ENCODE data around the gene CDH4. TPM values are rescaled to one million over a fixed set of nuclear protein-coding genes. Genes with fewer than 3 reads are reported as not detected.

Gene CDH4
- total RNA-seq, 1 donor from 2014 or later: 8.3 TPM

DNA sequence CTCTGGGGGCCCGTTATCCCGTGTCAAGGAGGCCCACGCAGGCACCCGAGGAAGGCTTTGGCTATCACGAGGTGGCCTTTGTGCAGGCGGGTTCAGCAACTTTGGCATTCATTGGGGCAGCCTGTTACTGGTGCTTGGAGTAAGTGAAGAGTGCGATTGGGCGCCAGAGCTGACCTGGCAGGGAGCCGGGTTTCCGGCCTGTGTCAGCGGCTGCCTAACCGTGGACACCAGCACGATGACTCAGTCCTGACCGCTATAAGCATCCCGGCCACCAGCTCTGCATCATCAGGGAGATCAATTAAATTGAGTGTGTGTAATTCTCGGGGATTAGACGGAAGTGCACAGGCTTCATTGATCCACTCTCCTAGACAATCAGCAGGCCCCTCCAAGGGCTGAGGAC is 45.9 kb downstream of the CDH4 start:
- Mint-ChIP-seq H3K36me3 (no peaks in the 10 kb centered on the region), H3K27me3 (no peaks in the 10 kb centered on the region), H3K4me1 (ENCODE audit: unreplicated experiment) (peaks cover 18% of the 10 kb centered on the region), H3K27ac (no peak overlapping the region), H3K9me3 (no peaks in the 10 kb centered on the region), H3K4me3 (no peak overlapping the region)
- TF ChIP-seq, protein P1, sequence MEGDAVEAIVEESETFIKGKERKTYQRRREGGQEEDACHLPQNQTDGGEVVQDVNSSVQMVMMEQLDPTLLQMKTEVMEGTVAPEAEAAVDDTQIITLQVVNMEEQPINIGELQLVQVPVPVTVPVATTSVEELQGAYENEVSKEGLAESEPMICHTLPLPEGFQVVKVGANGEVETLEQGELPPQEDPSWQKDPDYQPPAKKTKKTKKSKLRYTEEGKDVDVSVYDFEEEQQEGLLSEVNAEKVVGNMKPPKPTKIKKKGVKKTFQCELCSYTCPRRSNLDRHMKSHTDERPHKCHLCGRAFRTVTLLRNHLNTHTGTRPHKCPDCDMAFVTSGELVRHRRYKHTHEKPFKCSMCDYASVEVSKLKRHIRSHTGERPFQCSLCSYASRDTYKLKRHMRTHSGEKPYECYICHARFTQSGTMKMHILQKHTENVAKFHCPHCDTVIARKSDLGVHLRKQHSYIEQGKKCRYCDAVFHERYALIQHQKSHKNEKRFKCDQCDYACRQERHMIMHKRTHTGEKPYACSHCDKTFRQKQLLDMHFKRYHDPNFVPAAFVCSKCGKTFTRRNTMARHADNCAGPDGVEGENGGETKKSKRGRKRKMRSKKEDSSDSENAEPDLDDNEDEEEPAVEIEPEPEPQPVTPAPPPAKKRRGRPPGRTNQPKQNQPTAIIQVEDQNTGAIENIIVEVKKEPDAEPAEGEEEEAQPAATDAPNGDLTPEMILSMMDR (conservative IDR thresholded peaks at IDR 0.05): no peak
- no peak for DNase-seq (ENCODE audit: extremely low spot score, unreplicated experiment)

DNA sequence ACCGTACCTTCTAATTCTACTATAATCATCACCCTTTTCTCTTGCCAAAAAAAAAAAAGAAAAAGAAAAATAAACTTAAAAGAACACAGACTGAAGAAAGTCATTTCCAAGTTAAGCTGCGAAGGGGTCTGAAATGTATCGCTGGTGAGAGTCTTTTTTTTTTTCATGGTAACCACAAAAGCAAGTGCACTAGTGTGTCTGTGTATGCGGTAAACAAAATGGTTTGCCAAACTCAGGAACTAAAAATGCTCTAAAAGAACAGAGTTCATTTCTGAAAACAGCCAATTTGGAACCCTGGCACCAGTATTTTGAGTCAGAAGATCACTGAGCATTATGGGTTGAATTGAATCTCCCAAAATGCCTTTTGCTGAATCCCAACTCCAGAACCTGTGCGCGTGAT is 46.6 kb downstream of the CDH4 start:
- Mint-ChIP-seq H3K4me3 (no peak overlapping the region), H3K27me3 (no peaks in the 10 kb centered on the region), H3K4me1 (ENCODE audit: unreplicated experiment) (peaks cover 18% of the 10 kb centered on the region), H3K36me3 (no peaks in the 10 kb centered on the region), H3K27ac (no peak overlapping the region), H3K9me3 (no peaks in the 10 kb centered on the region)
- DNase-seq (ENCODE audit: extremely low spot score, unreplicated experiment): no peak
- TF ChIP-seq, protein P1 (conservative IDR thresholded peaks at IDR 0.05): no peak

DNA sequence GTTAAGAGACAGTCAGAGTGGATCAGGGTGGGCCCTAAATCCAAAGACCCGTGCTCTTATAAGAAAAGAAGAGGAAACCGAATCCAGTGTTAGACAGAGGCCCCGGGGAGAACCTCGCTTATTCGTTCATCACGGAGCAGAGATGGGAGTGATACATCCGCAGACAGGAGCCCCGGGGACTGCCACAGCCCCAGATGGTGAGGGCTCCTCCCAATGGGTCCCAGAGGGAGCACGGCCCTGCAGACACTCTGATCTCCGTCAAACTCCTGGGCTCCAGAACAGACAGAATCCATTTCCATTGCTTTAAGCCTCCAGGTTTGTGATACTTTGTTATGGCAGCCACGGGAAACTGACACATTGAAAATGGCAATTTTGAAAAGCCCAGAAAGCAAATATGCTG is 47.0 kb downstream of the CDH4 start:
- Mint-ChIP-seq H3K9me3 (no peaks in the 10 kb centered on the region), H3K27ac (no peak overlapping the region), H3K27me3 (no peaks in the 10 kb centered on the region), H3K36me3 (no peaks in the 10 kb centered on the region), H3K4me1 (ENCODE audit: unreplicated experiment) (peaks cover 18% of the 10 kb centered on the region), H3K4me3 (no peak overlapping the region)
- DNase-seq (ENCODE audit: extremely low spot score, unreplicated experiment): no peak
- TF ChIP-seq, protein P1 (conservative IDR thresholded peaks at IDR 0.05): no peak

DNA sequence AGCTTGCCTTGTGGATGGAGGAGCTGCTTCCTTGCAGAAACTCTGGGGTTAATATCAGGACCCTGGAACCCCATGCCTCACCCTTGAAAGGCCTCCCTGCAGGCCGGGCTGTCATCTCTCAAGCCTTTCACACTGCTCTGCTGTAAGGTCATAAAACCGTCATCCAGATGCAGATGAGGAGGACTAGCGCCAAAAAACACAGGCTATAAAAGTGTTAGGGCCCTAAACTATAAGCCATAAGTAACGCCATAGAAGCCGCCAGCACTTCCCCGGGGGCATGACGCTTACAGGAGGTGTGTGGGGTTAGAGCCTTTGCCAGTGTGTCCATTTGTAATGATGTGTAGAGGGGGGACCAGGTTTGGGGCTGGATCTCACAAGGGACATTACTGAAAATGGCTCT is 47.6 kb downstream of the CDH4 start:
- no peak for DNase-seq (ENCODE audit: extremely low spot score, unreplicated experiment)
- Mint-ChIP-seq H3K4me3 (no peak overlapping the region), H3K27ac (no peak overlapping the region), H3K4me1 (ENCODE audit: unreplicated experiment) (peaks cover 18% of the 10 kb centered on the region), H3K36me3 (no peaks in the 10 kb centered on the region), H3K27me3 (no peaks in the 10 kb centered on the region), H3K9me3 (no peaks in the 10 kb centered on the region)
- TF ChIP-seq, protein P1 (conservative IDR thresholded peaks at IDR 0.05): no peak

DNA sequence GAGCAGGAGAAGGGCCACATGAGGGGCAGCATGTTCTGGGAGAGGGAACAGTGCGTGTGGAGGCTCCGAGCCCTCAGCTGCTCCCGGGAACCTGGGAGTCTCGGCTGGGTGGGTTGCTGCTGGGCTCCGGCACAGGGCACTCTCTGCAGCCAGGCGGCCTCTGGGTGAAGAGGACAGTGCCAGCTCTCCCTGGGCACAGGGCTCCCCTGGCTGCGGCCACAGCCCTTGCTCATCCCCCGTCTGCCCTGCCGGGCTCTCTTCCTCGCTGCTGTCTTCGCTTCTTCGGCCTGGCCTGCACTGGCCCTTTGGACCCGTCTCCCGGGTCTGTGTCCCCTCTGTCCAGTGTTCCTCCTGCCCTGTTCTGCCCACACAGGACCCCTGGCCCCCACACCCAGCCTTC is 48.2 kb downstream of the CDH4 start:
- no peaks in the 10 kb centered on the region for H3K9me3 Mint-ChIP-seq
- DNase-seq (ENCODE audit: extremely low spot score, unreplicated experiment): no peak
- H3K36me3 Mint-ChIP-seq: no peaks in the 10 kb centered on the region
- peaks cover 12% of the 10 kb centered on the region for H3K4me1 Mint-ChIP-seq (ENCODE audit: unreplicated experiment)
- no peaks in the 10 kb centered on the region for H3K27me3 Mint-ChIP-seq
- TF ChIP-seq, protein P1 (conservative IDR thresholded peaks at IDR 0.05): no peak
- no peak overlapping the region for H3K27ac Mint-ChIP-seq
- H3K4me3 Mint-ChIP-seq: no peak overlapping the region

DNA sequence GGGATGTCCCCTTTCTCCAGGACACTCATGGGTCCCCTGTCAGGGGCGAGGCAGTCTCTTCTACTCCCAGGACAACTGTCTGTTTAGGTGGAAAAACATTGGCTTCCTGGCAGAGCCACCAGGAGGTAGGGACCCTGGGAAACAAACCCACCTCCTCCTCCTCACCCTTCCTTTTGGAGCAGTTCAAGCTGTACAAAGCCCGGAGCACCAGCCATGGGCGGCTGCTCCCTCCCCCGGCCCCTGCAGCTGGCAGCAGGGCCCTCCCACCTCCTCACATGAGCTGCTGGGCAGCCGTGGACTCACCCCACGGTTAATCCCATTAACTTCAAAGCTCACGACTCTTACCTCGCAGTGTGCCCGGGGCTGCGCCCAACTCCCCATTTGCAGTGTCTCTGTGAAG is 48.6 kb downstream of the CDH4 start:
- DNase-seq (ENCODE audit: extremely low spot score, unreplicated experiment): no peak
- Mint-ChIP-seq H3K9me3 (no peaks in the 10 kb centered on the region), H3K4me1 (ENCODE audit: unreplicated experiment) (peaks cover 10% of the 10 kb centered on the region), H3K4me3 (no peak overlapping the region), H3K27ac (no peak overlapping the region), H3K36me3 (no peaks in the 10 kb centered on the region), H3K27me3 (no peaks in the 10 kb centered on the region)
- TF ChIP-seq, protein P1 (conservative IDR thresholded peaks at IDR 0.05): no peak
